HUES64 (cell line): ENCODE results near the gene EVL.
"Not testable (repeated sequence)": the region's sequence is repeated elsewhere in the genome, so short reads cannot be mapped to it uniquely, and the experiment has no call there.

Experiments
- H3K27ac ChIP-seq: 2 replicates; pipeline ENCODE4 v1.7.0; 2013; ENCODE audit warnings: low read depth, low read length, inconsistent platforms
- H3K27me3 ChIP-seq: 2 replicates; pipeline ENCODE4 v1.6.1; 2013; ENCODE audit warnings: mild to moderate bottlenecking, low read length; ENCODE audit not compliant: insufficient read depth
- H3K36me3 ChIP-seq: 2 replicates; pipeline ENCODE4 v1.6.1; 2013; ENCODE audit warnings: mild to moderate bottlenecking, low read length; ENCODE audit not compliant: insufficient read depth
- H3K4me1 ChIP-seq: 2 replicates; pipeline ENCODE4 v1.6.1; 2013; ENCODE audit warnings: mild to moderate bottlenecking, low read length, moderate library complexity; ENCODE audit not compliant: insufficient read depth
- H3K4me3 ChIP-seq: 2 replicates; pipeline ENCODE4 v1.5.1; 2013; ENCODE audit warnings: mild to moderate bottlenecking, low read length, moderate library complexity
- H3K9ac ChIP-seq: 2 replicates; pipeline ENCODE4 v1.6.1; 2013; ENCODE audit warnings: mild to moderate bottlenecking, low read depth, low read length
- H3K9me3 ChIP-seq: 2 replicates; pipeline ENCODE4 v1.6.1; 2013; ENCODE audit warnings: low read depth, low read length; ENCODE audit not compliant: insufficient read depth
- WGBS: fragments of 150-250, 120-280 bp; methylation state at CpG from one replicate; pipeline ENCODE4 v1.1.7; 2013; ENCODE audit warnings: missing lambda C conversion rate; 5-methylcytosine and 5-hydroxymethylcytosine counted together

The EVL gene

DNA sequence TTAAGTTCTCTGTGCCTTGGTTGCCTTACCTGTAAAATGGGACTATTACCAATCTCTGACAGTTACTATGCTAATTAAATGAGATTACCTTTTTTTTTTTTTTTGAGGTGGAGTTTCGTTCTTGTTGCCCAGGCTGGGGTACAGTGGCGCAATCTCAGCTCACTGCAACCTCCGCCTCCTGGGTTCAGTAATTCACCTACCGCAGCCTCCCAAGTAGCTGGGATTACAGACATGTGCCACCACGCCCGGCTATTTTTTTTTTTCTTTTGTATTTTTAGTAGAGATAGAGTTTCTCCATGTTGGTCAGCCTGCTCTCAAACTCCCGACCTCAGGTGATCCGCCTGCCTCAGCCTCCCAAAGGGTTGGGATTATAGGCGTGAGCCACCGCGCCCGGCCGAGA is 35.2 kb upstream of the EVL start:
- not testable (repeated sequence) for H3K4me3 ChIP-seq, H3K36me3 ChIP-seq, H3K9me3 ChIP-seq, H3K9ac ChIP-seq, H3K4me1 ChIP-seq, H3K27ac ChIP-seq
- WGBS: 95% methylated on average over 9 of the region's 13 CpGs
- peaks cover 16% of the 10 kb centered on the region for H3K27me3 ChIP-seq

DNA sequence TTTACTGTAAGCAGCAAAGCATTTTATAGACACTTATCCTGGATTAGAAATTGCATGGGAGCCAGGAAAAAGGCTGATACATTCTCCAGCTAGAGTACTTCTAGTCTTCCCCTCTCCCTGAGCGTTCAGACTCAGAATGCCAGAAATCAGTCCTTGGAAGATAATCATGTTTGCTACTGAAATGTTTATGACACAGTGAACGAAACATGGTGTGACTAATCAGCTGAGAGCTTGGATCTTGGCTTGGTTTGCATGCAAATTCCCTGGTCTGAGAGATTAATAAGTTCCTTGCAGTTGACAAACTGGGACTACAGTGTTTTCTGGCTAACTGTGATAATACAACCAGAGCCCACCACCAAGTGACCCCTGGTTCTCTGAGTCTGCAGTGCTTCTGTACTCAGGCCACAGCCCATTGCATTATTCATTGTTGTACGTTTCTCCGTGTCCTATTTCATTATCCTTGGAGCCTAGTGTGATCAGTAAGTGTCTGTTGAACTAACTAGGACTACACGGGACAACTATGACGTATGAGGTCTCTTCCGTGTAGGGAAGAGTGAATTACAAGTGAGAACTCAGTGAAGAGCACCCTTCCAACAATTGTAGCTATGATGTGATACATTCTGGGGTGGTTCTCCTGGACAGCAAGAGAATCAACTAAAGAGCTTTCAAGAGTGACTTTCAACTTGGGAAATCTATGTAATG is 34.6 kb upstream of the EVL start:
- Histone ChIP-seq H3K9ac (no peak overlapping the region), H3K27ac (no peak overlapping the region), H3K36me3 (no peaks in the 10 kb centered on the region), H3K27me3 (peaks cover 16% of the 10 kb centered on the region), H3K9me3 (no peaks in the 10 kb centered on the region), H3K4me1 (0 out of 2 replicates have a peak, but pooled peaks cover 7% of the 10 kb centered on the region), H3K4me3 (no peak overlapping the region)
- 93% methylated on average over 7 of the region's 7 CpGs for WGBS

DNA sequence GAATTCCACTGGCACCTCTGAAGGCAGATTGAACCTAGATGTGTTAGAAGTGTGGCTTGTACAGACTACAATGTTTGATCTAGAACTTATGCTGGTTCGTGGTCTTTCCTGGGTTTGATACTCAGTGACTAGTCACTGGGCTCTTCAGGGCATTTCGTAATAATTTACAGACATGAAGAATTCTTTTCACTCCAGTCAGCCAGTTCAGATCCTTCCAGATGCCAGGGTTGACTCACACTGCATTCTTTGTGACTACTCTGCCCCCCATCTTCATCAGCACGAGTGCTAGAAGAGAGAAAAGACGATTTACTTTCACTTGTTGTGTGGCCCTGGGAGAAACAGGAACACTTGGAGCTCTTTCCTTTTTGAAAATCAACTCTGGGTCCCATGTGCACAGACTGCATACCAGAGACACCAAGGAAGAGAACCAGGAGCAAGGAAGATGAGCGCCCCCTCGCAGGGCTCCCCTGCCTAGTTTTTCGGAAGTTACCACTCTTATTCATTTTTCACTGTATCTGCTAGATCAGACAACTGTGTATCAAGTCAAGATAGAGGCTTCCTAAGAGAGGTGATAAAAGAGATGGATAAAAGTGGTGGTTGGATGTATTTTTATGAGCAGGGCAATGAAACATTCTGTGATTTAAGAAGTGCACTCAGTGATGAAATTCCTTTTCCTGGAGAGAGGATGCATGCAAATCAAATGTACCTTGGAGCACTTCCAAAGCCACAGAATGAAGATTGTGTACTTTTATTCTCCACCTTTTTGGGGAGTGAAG is 33.5 kb upstream of the EVL start:
- 0 out of 2 replicates have a peak, but pooled peaks cover 7% of the 10 kb centered on the region for H3K4me1 ChIP-seq
- peaks cover 16% of the 10 kb centered on the region for H3K27me3 ChIP-seq
- H3K36me3 ChIP-seq: no peaks in the 10 kb centered on the region
- no peaks in the 10 kb centered on the region for H3K9me3 ChIP-seq
- no peak overlapping the region for H3K27ac ChIP-seq
- H3K4me3 ChIP-seq: no peak overlapping the region
- WGBS: 76% methylated on average over 6 of the region's 7 CpGs
- no peak overlapping the region for H3K9ac ChIP-seq

DNA sequence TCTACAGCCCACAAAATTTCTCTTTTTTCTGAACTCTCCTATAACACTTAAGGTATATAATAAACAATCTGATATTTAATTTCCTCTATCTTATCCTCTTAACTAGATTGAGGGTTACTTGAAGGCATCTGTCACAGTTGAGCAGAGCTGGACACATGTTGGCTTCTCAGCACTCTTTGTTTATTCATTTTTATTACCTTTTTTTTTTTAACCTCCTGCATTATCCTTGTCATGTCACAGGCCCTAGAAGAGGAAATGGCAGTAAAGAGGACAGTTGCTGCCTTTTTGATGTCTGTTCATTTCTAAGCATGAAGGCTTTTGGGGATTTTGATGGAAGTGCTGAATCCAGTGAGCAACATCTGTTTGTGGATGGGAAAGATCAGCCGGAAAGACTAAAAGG is 32.5 kb upstream of the EVL start:
- Histone ChIP-seq H3K4me1 (0 out of 2 replicates have a peak, but pooled peaks cover 7% of the 10 kb centered on the region), H3K27ac (no peak overlapping the region), H3K9ac (no peak overlapping the region), H3K4me3 (no peak overlapping the region), H3K36me3 (no peaks in the 10 kb centered on the region), H3K9me3 (no peaks in the 10 kb centered on the region), H3K27me3 (peaks cover 14% of the 10 kb centered on the region)
- WGBS: 92% methylated on average over 1 of the region's 1 CpG

DNA sequence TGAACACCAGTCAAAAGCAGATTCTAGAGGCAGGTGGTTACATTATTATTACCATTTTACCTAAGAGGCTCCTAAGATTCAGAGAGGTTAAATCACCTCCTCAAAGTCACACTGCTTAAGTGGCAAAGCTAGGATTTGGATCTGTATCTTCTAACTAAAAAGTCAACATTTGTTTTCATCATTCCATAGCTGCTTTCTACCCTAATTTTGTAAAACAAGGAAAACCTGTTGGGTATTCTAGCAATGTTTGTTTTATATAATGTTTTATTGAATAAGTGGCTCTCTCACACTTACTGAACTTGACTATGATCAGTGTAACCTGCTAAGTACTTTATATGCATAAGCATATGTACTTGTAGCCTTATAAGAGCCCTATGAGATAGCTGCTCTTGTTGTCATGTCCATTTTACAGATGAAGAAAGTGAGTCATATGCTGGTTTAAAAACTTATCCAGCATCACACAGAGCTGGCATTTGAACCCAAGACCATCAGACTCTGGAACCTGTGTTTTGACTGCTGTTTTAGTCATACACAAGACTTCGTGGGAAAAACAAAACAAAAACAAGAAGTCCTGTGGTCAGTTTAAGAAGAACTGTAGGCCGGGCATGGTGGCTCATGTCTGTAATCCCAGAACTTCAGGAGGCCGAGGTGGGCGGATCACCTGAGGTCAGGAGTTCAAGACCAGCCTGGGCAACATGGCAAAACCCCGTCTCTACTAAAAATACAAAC is 31.7 kb upstream of the EVL start:
- H3K9ac ChIP-seq: no peak overlapping the region

DNA sequence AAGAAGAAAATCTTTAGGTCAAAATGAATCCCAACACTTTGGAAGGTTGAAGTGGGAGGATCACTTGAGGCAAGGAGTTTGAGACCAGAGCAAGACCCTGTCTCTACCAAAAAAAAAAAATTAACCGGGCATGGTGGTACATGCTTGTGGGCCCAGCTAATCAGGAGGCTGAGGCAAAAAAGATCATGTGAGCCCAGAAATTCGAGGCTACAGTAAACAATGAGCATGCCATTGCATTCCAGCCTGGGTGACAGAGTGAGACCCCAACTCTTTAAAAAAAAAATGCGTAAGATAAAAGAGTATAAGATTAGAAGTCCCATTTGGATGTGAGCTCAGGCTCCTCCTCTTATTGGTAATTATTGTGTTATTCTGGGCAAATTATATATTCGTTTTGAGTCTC is 30.8 kb upstream of the EVL start:
- H3K27me3 ChIP-seq: peaks cover 10% of the 10 kb centered on the region
- no peaks in the 10 kb centered on the region for H3K9me3 ChIP-seq
- H3K4me3 ChIP-seq: no peak overlapping the region
- 0 out of 2 replicates have a peak, but pooled peaks cover 4% of the 10 kb centered on the region for H3K4me1 ChIP-seq
- no peak overlapping the region for H3K27ac ChIP-seq
- no peaks in the 10 kb centered on the region for H3K36me3 ChIP-seq
- 92% methylated on average over 4 of the region's 4 CpGs for WGBS
- no peak overlapping the region for H3K9ac ChIP-seq

More for the DNA sequence above, 31.7 kb upstream of the EVL start:
- Histone ChIP-seq H3K4me1 (0 out of 2 replicates have a peak, but pooled peaks cover 7% of the 10 kb centered on the region), H3K27me3 (peaks cover 14% of the 10 kb centered on the region), H3K4me3 (no peak overlapping the region), H3K27ac (no peak overlapping the region), H3K9me3 (no peaks in the 10 kb centered on the region), H3K36me3 (no peaks in the 10 kb centered on the region)
- WGBS: 95% methylated on average over 5 of the region's 5 CpGs

DNA sequence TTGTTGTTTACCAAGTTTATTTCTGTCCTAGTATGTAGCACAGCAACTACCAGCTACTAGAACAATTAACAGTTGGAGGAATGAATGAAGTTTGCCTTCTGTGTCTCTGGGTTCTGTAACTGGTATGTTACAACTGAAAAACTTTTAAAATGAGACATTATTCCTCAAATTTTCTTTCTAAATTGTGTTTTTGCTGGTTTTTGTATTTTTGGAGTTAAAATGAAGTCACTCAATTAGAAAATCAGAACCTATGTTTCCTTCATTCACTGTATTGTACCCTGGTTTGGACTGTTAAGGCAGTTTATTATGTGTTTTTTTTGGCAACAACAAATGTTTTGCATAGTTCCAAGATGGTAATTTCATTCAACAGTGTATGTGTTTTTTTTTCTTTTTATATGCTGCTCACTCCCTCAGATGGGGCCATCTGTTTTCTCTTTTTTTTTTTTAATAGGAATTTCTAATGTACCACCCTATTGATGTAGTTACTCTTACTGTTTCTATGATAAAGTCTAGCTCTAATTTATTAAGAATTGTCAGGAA is 30.2 kb upstream of the EVL start:
- no peaks in the 10 kb centered on the region for H3K9me3 ChIP-seq
- no peaks in the 10 kb centered on the region for H3K36me3 ChIP-seq
- no peak overlapping the region for H3K4me3 ChIP-seq
- no peak overlapping the region for H3K9ac ChIP-seq
- H3K27me3 ChIP-seq: peaks cover 4% of the 10 kb centered on the region; the same call in 1 of the 2 replicates
- H3K27ac ChIP-seq: no peak overlapping the region
- H3K4me1 ChIP-seq: 0 out of 2 replicates have a peak, but pooled peaks cover 4% of the 10 kb centered on the region

DNA sequence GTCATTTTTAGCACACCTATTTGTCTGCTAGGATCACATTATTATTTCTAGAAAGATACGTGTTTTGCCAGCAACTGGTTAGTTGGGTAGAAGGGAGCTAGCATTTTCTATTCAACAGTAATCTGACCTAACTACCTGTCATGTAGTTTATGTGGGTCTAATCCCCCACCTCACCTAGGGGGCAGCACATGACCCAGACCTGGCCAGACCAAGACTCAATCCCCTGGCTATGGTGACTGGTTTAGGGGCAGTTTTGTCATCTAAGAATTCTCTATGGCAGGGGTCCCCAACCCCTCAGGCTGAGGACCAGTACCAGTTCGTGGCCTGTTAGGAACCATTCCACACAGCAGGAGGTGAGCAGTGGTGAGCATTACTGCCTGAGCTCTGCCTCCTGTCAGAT is 29.5 kb upstream of the EVL start:
- Histone ChIP-seq H3K27ac (no peak overlapping the region), H3K9me3 (no peaks in the 10 kb centered on the region), H3K36me3 (no peaks in the 10 kb centered on the region), H3K27me3 (no peaks in the 10 kb centered on the region), H3K4me3 (no peak overlapping the region), H3K9ac (no peak overlapping the region), H3K4me1 (0 out of 2 replicates have a peak, but pooled peaks cover 4% of the 10 kb centered on the region)
- 83% methylated on average over 1 of the region's 2 CpGs for WGBS

DNA sequence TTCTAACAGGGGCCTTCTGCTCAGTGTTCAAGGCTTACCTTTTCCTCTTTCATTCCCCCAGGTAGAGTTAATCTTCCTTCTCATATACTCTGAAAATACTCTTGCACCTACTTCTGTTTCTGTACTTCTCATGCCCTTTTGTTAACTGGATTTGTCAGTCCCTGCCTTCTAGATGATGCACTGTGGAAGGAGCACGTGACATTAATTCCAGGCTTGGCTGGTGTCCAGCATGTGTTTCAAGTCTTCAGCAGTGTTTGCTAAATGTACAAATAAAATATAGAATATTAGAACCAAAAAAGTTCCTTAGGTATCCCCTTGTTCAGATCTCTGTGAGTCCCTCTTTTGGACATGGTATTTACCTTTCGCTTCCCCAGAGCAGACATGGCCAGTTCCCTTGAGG is 27.9 kb upstream of the EVL start:
- Histone ChIP-seq H3K27ac (no peak overlapping the region), H3K4me3 (no peak overlapping the region), H3K27me3 (no peaks in the 10 kb centered on the region), H3K9me3 (no peaks in the 10 kb centered on the region), H3K9ac (no peak overlapping the region), H3K4me1 (no peaks in the 10 kb centered on the region), H3K36me3 (no peaks in the 10 kb centered on the region)
- 94% methylated on average over 2 of the region's 2 CpGs for WGBS

DNA sequence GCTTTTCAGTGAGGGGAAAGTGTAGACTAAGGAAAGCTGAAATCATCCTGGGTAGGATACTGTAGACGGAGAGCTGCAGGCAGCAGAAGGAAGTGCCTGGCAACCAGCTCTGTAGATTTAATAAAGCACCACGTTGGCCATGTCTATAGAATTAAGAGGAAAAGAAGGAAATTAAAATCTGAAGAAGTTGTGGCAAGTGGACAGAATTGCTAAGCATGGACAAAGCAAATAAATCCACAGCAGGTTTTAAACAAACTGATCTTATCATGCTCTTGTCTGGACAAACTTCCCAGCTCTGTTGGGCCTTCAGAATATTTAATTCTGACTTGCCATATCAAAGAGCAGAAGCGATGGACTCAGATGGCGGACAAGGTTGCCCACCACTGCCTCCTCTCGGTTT is 27.2 kb upstream of the EVL start:
- Histone ChIP-seq H3K9ac (no peak overlapping the region), H3K4me3 (no peak overlapping the region), H3K36me3 (no peaks in the 10 kb centered on the region), H3K9me3 (no peaks in the 10 kb centered on the region), H3K4me1 (no peaks in the 10 kb centered on the region), H3K27ac (no peak overlapping the region), H3K27me3 (no peaks in the 10 kb centered on the region)
- 92% methylated on average over 5 of the region's 5 CpGs for WGBS

DNA sequence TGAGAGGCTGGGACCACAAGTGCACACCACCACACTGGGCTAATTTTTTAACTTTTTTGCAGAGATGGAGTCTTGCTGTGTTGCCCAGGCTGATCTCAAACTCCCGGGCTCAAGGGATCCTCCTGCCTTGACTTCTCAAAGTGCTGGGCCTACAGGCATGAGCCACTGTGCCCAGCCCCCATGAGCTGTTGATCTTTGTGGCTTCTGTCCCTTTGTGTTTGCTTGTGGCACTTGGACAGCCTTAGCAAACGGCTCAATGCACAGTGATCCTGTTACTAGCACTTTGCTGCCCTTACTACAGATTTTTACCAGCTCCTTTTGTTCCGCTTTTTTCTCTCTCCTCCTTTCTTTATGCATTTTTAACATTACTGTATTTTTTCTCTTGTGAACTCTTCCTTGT is 25.3 kb upstream of the EVL start:
- Histone ChIP-seq H3K27me3 (no peaks in the 10 kb centered on the region), H3K27ac (no peak overlapping the region), H3K4me1 (no peaks in the 10 kb centered on the region), H3K9ac (no peak overlapping the region), H3K36me3 (no peaks in the 10 kb centered on the region), H3K4me3 (no peak overlapping the region), H3K9me3 (no peaks in the 10 kb centered on the region)
- WGBS: 88% methylated on average over 3 of the region's 3 CpGs
